Common myeloid progenitor, CD34-positive (primary cell): ENCODE results near the gene DCHS2.

Source experiments
- CTCF ChIA-PET: fragments of 350-600 bp; sonication (Branson Sonifier 250); formaldehyde crosslinking; loops from one replicate; lab custom pipeline; 2021; ENCODE audit warnings: antibody characterized with exemption; lab: Charles Lee
- POLR2A ChIA-PET: fragments of 350-600 bp; sonication (Branson Sonifier 250); formaldehyde crosslinking; loops from one replicate; lab custom pipeline; 2021; ENCODE audit warnings: antibody characterized with exemption; lab: Charles Lee
- DNase-seq, 3 donors: peaks; one replicate each; pipeline versions ENCODE4 v3.0.0 to v3.0.0-alpha.2; 2013
- H3K27ac ChIP-seq, 2 experiments: 1 replicate in 1 of 2; 2 replicates in 1 of 2; pipeline ENCODE4 v1.7.0; 2013; ENCODE audit warnings: inconsistent platforms in 2 of 2, low read length in 2 of 2, mild to moderate bottlenecking in 2 of 2, low read depth in 1 of 2, moderate library complexity in 1 of 2; ENCODE audit not compliant: severe bottlenecking in 2 of 2, insufficient read depth in 1 of 2, poor library complexity in 1 of 2
- H3K27me3 ChIP-seq, 5 experiments: replicated peaks in 2 of 5; 1 replicate in 3 of 5; 2 replicates in 2 of 5; pipeline versions ENCODE4 v1.6.1 to v1.7.0; 2013; ENCODE audit warnings: low read length in 4 of 5, mild to moderate bottlenecking in 2 of 5, moderate library complexity in 2 of 5, inconsistent platforms in 1 of 5; ENCODE audit not compliant: insufficient read depth in 5 of 5, control insufficient read depth in 4 of 5
- H3K36me3 ChIP-seq, 4 experiments: 1 replicate in 2 of 4; 2 replicates in 2 of 4; pipeline versions ENCODE4 v1.6.1 to v1.7.0; 2013; ENCODE audit warnings: low read length in 3 of 4, control low read depth in 1 of 4, mild to moderate bottlenecking in 1 of 4; ENCODE audit not compliant: control insufficient read depth in 4 of 4, insufficient read depth in 4 of 4
- H3K4me1 ChIP-seq, 4 experiments: 1 replicate in 3 of 4; 2 replicates in 1 of 4; pipeline versions ENCODE4 v1.6.1 to v1.7.1; 2013; ENCODE audit warnings: low read length in 3 of 4, mild to moderate bottlenecking in 3 of 4, control low read depth in 1 of 4, inconsistent platforms in 1 of 4, moderate library complexity in 1 of 4; ENCODE audit not compliant: control insufficient read depth in 4 of 4, insufficient read depth in 4 of 4; ENCODE audit errors: control extremely low read depth in 1 of 4
- H3K4me3 ChIP-seq, 7 experiments: 1 replicate in 4 of 7; 2 replicates in 3 of 7; pipeline versions ENCODE4 v1.5.1 to v1.7.0; 2013; ENCODE audit warnings: mild to moderate bottlenecking in 7 of 7, low read length in 6 of 7, moderate library complexity in 6 of 7, inconsistent platforms in 2 of 7, low read depth in 2 of 7, control low read depth in 1 of 7; ENCODE audit not compliant: insufficient read depth in 4 of 7, control insufficient read depth in 1 of 7; ENCODE audit errors: extremely low read depth in 1 of 7
- H3K9me3 ChIP-seq, 5 experiments: 1 replicate in 4 of 5; 2 replicates in 1 of 5; pipeline versions ENCODE4 v1.6.1 to v1.7.1; 2013; ENCODE audit warnings: low read length in 4 of 5, mild to moderate bottlenecking in 2 of 5, inconsistent platforms in 1 of 5, low read depth in 1 of 5, moderate library complexity in 1 of 5; ENCODE audit not compliant: control insufficient read depth in 4 of 5, insufficient read depth in 2 of 5; ENCODE audit errors: control extremely low read depth in 1 of 5
- WGBS: methylation state at CpG from one replicate; pipeline ENCODE4 v1.1.5; 2013; ENCODE audit not compliant: insufficient coverage; 5-methylcytosine and 5-hydroxymethylcytosine counted together

Gene DCHS2

DNA sequence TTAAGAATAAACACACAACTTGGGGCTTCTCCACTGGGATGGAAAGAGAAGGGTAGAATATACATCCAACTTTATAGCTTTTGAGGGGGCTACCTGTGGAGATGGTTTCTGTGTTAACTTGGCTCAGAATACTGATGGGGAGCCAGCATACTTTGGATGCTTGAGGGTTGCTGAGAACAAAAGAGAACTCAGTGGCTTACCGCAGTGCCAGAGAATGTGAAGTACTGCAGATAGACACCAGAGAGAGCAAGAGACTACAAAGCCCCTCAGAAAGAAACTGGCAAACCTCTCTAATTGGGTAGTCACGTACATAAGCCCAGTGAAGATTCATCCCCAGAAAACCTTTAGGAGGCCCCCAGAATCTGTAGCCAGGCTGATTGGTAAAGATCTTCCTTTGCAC is 214.4 kb downstream of the DCHS2 start:
- CTCF ChIA-PET: no interaction called here
- no peak overlapping the region for H3K4me3 ChIP-seq
- no peaks in the 10 kb centered on the region for H3K36me3 ChIP-seq
- H3K27me3 ChIP-seq: no peaks in the 10 kb centered on the region
- peaks cover 0 to 3% (median 0%) of the 10 kb centered on the region in 5 experiments for H3K9me3 ChIP-seq
- WGBS: 69% methylated on average over 2 of the region's 2 CpGs
- POLR2A ChIA-PET: no interaction called here
- no peak for DNase-seq
- H3K27ac ChIP-seq: no peak overlapping the region
- H3K4me1 ChIP-seq: no peaks in the 10 kb centered on the region

DNA sequence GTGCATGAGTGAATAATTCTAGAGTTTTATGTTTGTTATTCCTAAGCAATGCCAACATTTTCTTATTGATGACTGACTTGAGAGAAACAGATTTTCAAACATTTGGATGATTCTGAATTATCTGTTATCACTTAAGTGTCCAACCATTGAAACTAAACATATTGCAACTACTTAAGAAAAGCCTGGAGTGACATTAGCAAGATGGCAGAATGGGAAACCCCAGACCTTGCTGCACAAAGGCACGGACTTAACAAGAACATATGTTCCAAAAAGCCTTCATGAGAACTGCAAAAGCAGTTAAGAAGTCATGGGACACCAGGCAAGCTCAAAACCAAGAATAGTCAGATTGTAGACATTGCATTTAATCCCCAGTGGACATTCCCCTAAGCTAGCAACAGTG is 215.1 kb downstream of the DCHS2 start:
- ChIA-PET POLR2A (no interaction called here), CTCF (no interaction called here)
- no peak for DNase-seq

DNA sequence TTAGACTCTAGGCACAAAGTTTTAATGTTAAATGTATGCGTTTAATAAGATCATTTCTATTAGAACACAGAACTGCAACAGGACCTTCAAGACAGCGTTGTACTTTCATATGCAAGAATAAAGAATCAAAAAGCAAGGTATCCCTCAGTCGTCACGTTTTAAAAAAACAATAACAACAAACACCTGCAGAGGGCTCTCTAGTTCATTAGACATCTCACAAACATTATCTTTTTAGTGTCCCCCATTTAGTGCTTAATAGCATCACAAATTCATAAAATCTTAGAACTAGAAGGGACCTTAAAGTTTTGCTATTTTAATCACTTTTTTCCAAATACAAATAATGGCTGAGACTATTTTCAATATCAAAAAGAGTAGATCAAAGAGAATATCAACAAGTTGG is 236.6 kb downstream of the DCHS2 start:
- ChIA-PET CTCF (no interaction called here), POLR2A (no interaction called here)
- WGBS: no CpG with 5 or more reads among the region's 4 CpGs
- Histone ChIP-seq H3K9me3 (no peaks in the 10 kb centered on the region), H3K4me1 (no peaks in the 10 kb centered on the region), H3K27me3 (no peaks in the 10 kb centered on the region), H3K36me3 (no peaks in the 10 kb centered on the region), H3K4me3 (no peak overlapping the region), H3K27ac (no peak overlapping the region)
- no peak for DNase-seq

More for the DNA sequence above, 215.1 kb downstream of the DCHS2 start:
- 80% methylated on average over 1 of the region's 1 CpG for WGBS
- H3K4me3 ChIP-seq: no peak overlapping the region
- no peaks in the 10 kb centered on the region for H3K36me3 ChIP-seq
- no peaks in the 10 kb centered on the region for H3K4me1 ChIP-seq
- H3K27ac ChIP-seq: no peak overlapping the region
- H3K9me3 ChIP-seq: peaks cover 0 to 3% (median 0%) of the 10 kb centered on the region in 5 experiments
- H3K27me3 ChIP-seq: no peaks in the 10 kb centered on the region

DNA sequence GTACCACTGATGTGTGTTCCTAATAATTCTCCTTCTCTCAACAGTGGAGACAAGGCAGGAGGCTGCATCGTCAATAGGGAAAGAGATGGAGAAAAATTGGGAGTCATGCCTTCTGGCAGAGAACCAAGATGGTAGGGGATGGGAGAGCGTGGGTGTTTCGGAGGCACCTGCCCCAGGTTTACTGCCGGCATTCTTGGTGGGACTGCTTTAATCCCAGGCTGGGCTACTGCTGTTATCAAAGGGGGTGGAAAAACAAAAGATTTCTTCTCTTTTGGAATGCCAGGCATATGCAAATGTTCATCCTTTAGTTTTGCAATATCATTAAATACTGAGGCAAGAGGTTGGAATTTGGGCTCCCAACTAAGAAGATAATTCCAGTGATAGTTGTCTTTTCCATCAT is 257.0 kb downstream of the DCHS2 start:
- Histone ChIP-seq H3K27ac (no peak overlapping the region), H3K36me3 (no peaks in the 10 kb centered on the region), H3K4me1 (no peaks in the 10 kb centered on the region), H3K4me3 (no peak overlapping the region), H3K9me3 (no peaks in the 10 kb centered on the region), H3K27me3 (no peaks in the 10 kb centered on the region)
- POLR2A ChIA-PET: no interaction called here
- DNase-seq: no peak
- 85% methylated on average over 3 of the region's 4 CpGs for WGBS
- CTCF ChIA-PET: no interaction called here

DNA sequence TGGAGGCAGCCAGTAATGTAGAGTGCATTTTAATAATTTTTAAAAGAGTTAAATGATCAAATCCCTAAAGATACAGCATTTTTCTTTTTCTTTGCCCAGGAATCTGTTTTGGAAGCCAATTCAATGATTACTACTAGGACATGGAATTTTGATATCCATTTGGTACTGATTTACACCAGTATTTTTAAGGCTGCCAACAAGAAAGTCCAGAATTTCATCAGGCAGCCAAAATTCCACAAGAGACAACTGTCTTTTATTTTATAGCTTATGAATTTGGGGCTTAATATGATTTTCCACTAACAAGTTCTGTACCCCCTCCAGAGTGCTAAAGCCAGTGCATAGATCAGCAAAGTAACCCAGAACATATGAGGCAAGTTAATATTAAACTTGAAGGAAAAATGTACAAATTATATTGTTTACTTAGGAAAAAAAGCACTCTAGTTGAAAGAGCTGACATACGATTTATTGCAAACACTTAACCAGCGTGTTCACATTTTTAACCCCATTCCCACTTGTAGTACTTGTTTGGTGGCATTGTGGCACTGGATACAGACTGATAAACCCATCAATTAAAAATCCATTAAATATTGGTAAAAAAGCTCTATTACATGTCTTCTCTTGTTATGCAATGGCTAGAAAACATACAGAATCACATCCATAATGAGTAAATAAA is 259.7 kb downstream of the DCHS2 start:
- Histone ChIP-seq H3K36me3 (no peaks in the 10 kb centered on the region), H3K4me1 (no peaks in the 10 kb centered on the region), H3K27me3 (no peaks in the 10 kb centered on the region), H3K27ac (no peak overlapping the region), H3K4me3 (no peak overlapping the region), H3K9me3 (no peaks in the 10 kb centered on the region)
- no peak for DNase-seq
- WGBS: no CpG with 5 or more reads among the region's 2 CpGs
- POLR2A ChIA-PET: no interaction called here
- CTCF ChIA-PET: no interaction called here

DNA sequence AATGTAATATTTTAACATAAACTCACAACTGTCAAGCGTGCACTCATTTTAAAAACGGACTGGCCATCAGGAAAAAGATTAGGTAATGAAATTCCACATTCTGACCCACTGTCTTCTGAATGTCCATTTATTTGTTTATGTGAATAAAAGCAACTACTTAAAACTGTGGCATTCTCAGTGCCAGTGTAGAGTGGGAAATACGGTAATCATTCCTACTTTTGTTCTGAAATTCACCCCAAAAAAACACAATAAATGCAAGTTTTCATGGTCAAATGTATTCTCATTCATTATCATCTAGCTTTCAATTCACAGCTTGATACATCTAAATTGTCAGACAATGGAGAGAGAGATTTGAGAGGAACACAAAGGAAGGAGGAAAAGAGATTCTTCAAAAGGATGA is 260.9 kb downstream of the DCHS2 start:
- Histone ChIP-seq H3K4me3 (no peak overlapping the region), H3K4me1 (no peaks in the 10 kb centered on the region), H3K36me3 (no peaks in the 10 kb centered on the region), H3K27me3 (no peaks in the 10 kb centered on the region), H3K9me3 (no peaks in the 10 kb centered on the region), H3K27ac (no peak overlapping the region)
- ChIA-PET CTCF (no interaction called here), POLR2A (no interaction called here)
- 100% methylated on average over 1 of the region's 3 CpGs for WGBS
- DNase-seq: no peak

DNA sequence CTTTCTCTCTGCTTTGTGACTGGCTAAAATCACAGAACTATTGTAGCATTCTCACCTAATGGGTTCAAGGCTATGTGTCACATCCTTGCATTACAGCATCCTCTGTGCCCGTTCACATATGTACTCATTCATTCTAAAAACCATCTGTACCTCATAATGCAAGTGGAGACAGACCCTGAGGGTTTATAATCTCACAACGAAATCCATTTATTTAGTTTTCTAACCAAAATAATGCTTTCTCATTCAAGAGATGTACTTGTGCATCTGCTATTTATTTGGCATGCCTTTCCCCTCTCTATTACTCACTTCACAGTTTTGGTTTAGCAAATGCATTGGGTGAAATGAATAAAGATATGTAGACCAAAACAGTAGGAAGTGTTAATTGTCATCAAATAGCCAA is 261.5 kb downstream of the DCHS2 start:
- WGBS: 89% methylated on average over 2 of the region's 2 CpGs
- no peaks in the 10 kb centered on the region for H3K36me3 ChIP-seq
- ChIA-PET CTCF (no interaction called here), POLR2A (no interaction called here)
- H3K9me3 ChIP-seq: no peaks in the 10 kb centered on the region
- no peak overlapping the region for H3K27ac ChIP-seq
- H3K27me3 ChIP-seq: no peaks in the 10 kb centered on the region
- no peak overlapping the region for H3K4me3 ChIP-seq
- H3K4me1 ChIP-seq: no peaks in the 10 kb centered on the region
- no peak for DNase-seq
